Smooth muscle cell of the umbilical artery (primary cell): ENCODE results near the gene PRPH2. TPM values are rescaled to one million over a fixed set of nuclear protein-coding genes. Genes with fewer than 3 reads are reported as not detected.

Experiments used
- total RNA-seq: library from RNA; depleted of rRNA; stranded (reverse); fragments of >200 nt; gene quantifications from 2 replicates; pipeline ENCODE4 v1.2.3, GENCODE V29; 2014

Gene PRPH2
- 4.2 and 4.9 TPM in 2 replicates for total RNA-seq

GRCh38 chr6:42722497-42722896, at the start of gene PRPH2:
Gene PRPH2, minus strand, starts transcription at chr6:42722597. Its CDS starts 263 bp downstream, at chr6:42722334.

GRCh38 chr6:42745640-42746462, 23.5 kb upstream of the PRPH2 start, which contains the start of gene TBCC:
Gene TBCC, minus strand, starts transcription at chr6:42746103. Its CDS starts 30 bp downstream, at chr6:42746073.

Other genes with a start within 250 kb of the PRPH2 start
- gene UBR2, start 158.6 kb downstream of the PRPH2 start, total RNA-seq, result 30.0 and 31.4 TPM in 2 replicates
- gene TBCC, start 23.5 kb upstream of the PRPH2 start, total RNA-seq, result 22.9 and 29.1 TPM in 2 replicates
- 3.9 and 5.1 TPM in 2 replicates for gene BICRAL, start 59.5 kb upstream of the PRPH2 start, total RNA-seq
- gene RPL7L1, start 157.0 kb upstream of the PRPH2 start, total RNA-seq, result 107 and 128 TPM in 2 replicates
- not detected in 2 replicates for gene PTCRA, start 193.5 kb upstream of the PRPH2 start, total RNA-seq
- gene CNPY3, start 206.9 kb upstream of the PRPH2 start, total RNA-seq, result 58.5 and 60.9 TPM in 2 replicates
- 0.30 TPM in 1 of 2 replicates, not detected in the other for gene GNMT, start 238.2 kb upstream of the PRPH2 start, total RNA-seq